Panc1 (cell line): ENCODE measurements around the gene SAFB2. TPM values are rescaled to one million over a fixed set of nuclear protein-coding genes. Genes with fewer than 3 reads are reported as not detected.

Source experiments
- ATAC-seq: fragments of 200-7000 bp; cut with Tn5 transposase; 2 replicates; pipeline ENCODE4 v1.9.1; 2020; ENCODE audit warnings: mild to moderate bottlenecking, moderate library complexity
- BruUV-seq: library from RNA; stranded (reverse); fragments of 400-500 nt; replicated peaks from 2 replicates; lab custom pipeline; 2021; lab: Mats Ljungman, UMichigan
- CTCF ChIA-PET: fragments of 300-600 bp; sonication (Branson Sonifier 250); formaldehyde crosslinking; loops from one replicate; lab custom pipeline; 2022; ENCODE audit warnings: antibody characterized with exemption; lab: Charles Lee
- POLR2A ChIA-PET: fragments of 300-600 bp; sonication (Branson Sonifier 250); formaldehyde crosslinking; loops from one replicate; lab custom pipeline; 2022; ENCODE audit warnings: antibody characterized with exemption; lab: Charles Lee
- DNase-seq: peaks from one replicate; pipeline ENCODE4 v3.0.0-alpha.2; 2010; ENCODE audit warnings: low read depth, low spot score
- H3K27ac ChIP-seq: 2 replicates; pipeline ENCODE4 v1.5.1; 2011; ENCODE audit warnings: mild to moderate bottlenecking, low read length, inconsistent platforms
- H3K27me3 ChIP-seq: fragments of 200-500 bp; sonication (Bioruptor generic); 2 replicates; pipeline ENCODE4 v1.6.0; 2014; ENCODE audit warnings: low read length, inconsistent platforms; ENCODE audit not compliant: control insufficient read depth, insufficient read depth
- H3K36me3 ChIP-seq: fragments of 200-500 bp; sonication (Bioruptor generic); 2 replicates; pipeline ENCODE4 v1.5.1; 2014; ENCODE audit warnings: inconsistent platforms, mild to moderate bottlenecking, low read length, moderate library complexity; ENCODE audit not compliant: control insufficient read depth, insufficient read depth
- H3K4me1 ChIP-seq: 2 replicates; pipeline ENCODE4 v1.5.1; 2011; ENCODE audit warnings: inconsistent platforms, mild to moderate bottlenecking, low read length, moderate library complexity; ENCODE audit not compliant: control insufficient read depth, insufficient read depth
- H3K4me3 ChIP-seq, 2 experiments: 2 replicates each; pipeline ENCODE4 v1.5.1; 2011 to 2012; ENCODE audit warnings: low read depth in 2 of 2, low read length in 2 of 2, mild to moderate bottlenecking in 2 of 2, inconsistent platforms in 1 of 2, moderate library complexity in 1 of 2
- H3K9me3 ChIP-seq: fragments of 200-500 bp; sonication (Bioruptor generic); 2 replicates; pipeline ENCODE4 v1.5.1; 2014; ENCODE audit warnings: low read depth, mild to moderate bottlenecking, inconsistent platforms, low read length, moderate library complexity; ENCODE audit not compliant: control insufficient read depth, insufficient read depth
- CTCF ChIP-seq: fragments of 450-650 bp; IDR thresholded peaks from 2 replicates; pipeline ENCODE4 v1.5.1; 2017; ENCODE audit warnings: mild to moderate bottlenecking
- POLR2AphosphoS5 ChIP-seq: IDR thresholded peaks from 2 replicates; pipeline ENCODE4 v1.6.1; 2012; ENCODE audit warnings: mild to moderate bottlenecking, low read depth, low read length, moderate library complexity
- REST ChIP-seq, 2 experiments: IDR thresholded peaks; 2 replicates each; pipeline ENCODE4 v1.6.1; 2011 to 2012; ENCODE audit warnings: low read depth in 2 of 2, control low read depth in 1 of 2, low read length in 1 of 2, mild to moderate bottlenecking in 1 of 2, moderate library complexity in 1 of 2; ENCODE audit not compliant: insufficient read depth in 1 of 2
- SIN3A ChIP-seq: IDR thresholded peaks from 2 replicates; pipeline ENCODE4 v1.6.1; 2012; ENCODE audit warnings: low read depth, mild to moderate bottlenecking, low read length, moderate library complexity, borderline replicate concordance; ENCODE audit not compliant: insufficient read depth
- TCF7L2 ChIP-seq: IDR thresholded peaks from 2 replicates; pipeline ENCODE4 v1.6.1; 2011; ENCODE audit warnings: mild to moderate bottlenecking, low read depth, low read length, inconsistent platforms
- in situ Hi-C: cut with HindIII; loops from 2 replicates; pipeline ENCODE4 v1.10.0; 2016; ENCODE audit warnings: low sequenced_read_pairs, low pct_unique_long_range_greater_than_20kb
- intact Hi-C: fragments of 100-400 bp; cut with micrococcal nuclease; formaldehyde crosslinking; loops from one replicate; pipeline ENCODE4 v1.10.0; 2022; ENCODE audit not compliant: unreplicated experiment
- total RNA-seq: library from RNA; stranded (reverse); gene quantifications from one replicate; pipeline ENCODE4 v1.2.1, GENCODE V29; 2021; ENCODE audit not compliant: unreplicated experiment

Gene SAFB2
- total RNA-seq, 1 experiment from 2014 or later = 83.5 TPM

GRCh38 chr19:5542665-5543064 is 79.9 kb downstream of the SAFB2 start:
- POLR2A ChIA-PET = no interaction called here
- DNase-seq (no peak), ATAC-seq (no peak)
- no peak overlapping the region for H3K4me3 ChIP-seq
- no peaks in the 10 kb centered on the region for H3K36me3 ChIP-seq
- CTCF ChIA-PET = interaction anchor here (0.7 kb wide), 1 partner anchor 42 kb away, joined by 4 read pairs; no protein-coding TSS in a partner anchor
- no peaks in the 10 kb centered on the region for H3K9me3 ChIP-seq
- H3K27ac ChIP-seq = no peak overlapping the region
- BruUV-seq = no TSS peak
- no peaks in the 10 kb centered on the region for H3K4me1 ChIP-seq
- in situ Hi-C loops = no loop called here
- intact Hi-C loops = no loop called here
- no peak for TF ChIP-seq SIN3A
- TF ChIP-seq POLR2AphosphoS5 = no peak
- TF ChIP-seq TCF7L2 = no peak
- TF ChIP-seq CTCF = no peak; the same call in 1 of the 2 replicates
- TF ChIP-seq REST (IDR thresholded peaks at IDR 0.05; ENCODE audit: insufficient read depth in 1 of 2, low read depth in 2 of 2, low read length in 1 of 2) = no peak
- no peaks in the 10 kb centered on the region for H3K27me3 ChIP-seq

- POLR2A ChIA-PET = interaction anchor here (0.7 kb wide), 1 partner anchor 97 kb away, joined by 4 read pairs; no protein-coding TSS in a partner anchor
- Histone ChIP-seq H3K27me3 (no peaks in the 10 kb centered on the region), H3K4me3 (no peak overlapping the region), H3K4me1 (peaks cover 2% of the 10 kb centered on the region; the same call in 1 of the 2 replicates), H3K9me3 (no peaks in the 10 kb centered on the region), H3K27ac (no peak overlapping the region), H3K36me3 (no peaks in the 10 kb centered on the region)
- no peak for ATAC-seq
- in situ Hi-C loops = no loop called here
- CTCF ChIA-PET = interaction anchor here (0.6 kb wide), 1 partner anchor 32 kb away, joined by 4 read pairs; no protein-coding TSS in a partner anchor
- intact Hi-C loops = no loop called here
- no TSS peak for BruUV-seq
- TF ChIP-seq SIN3A (no peak), REST (IDR thresholded peaks at IDR 0.05; ENCODE audit: insufficient read depth in 1 of 2, low read depth in 2 of 2, low read length in 1 of 2) (no peak)
- no peak for DNase-seq
Measured at GRCh38 chr19:5541456-5541855, 81.1 kb downstream of the SAFB2 start.
